Midbrain (tissue), 1 donor: Measurements from ENCODE around the gene GNPTG.

Experiments used
- DNase-seq: peaks from one replicate; lab custom pipeline; 2025; lab: John Stamatoyannopoulos, UW

Gene GNPTG

GRCh38 chr16:1351582-1352362 is at the start of gene GNPTG, which contains the start of gene TSR3:
Gene GNPTG, plus strand, starts transcription at chr16:1351931. Its CDS starts 35 bp downstream, at chr16:1351966.
Gene TSR3, minus strand, starts transcription at chr16:1351878. Its CDS starts 74 bp downstream, at chr16:1351804.
- peak; percentile 75 for DNase-seq

- no peak for DNase-seq
Observed at GRCh38 chr16:1305823-1306222, 45.9 kb upstream of the GNPTG start.

- no peak for DNase-seq
Observed at GRCh38 chr16:1306334-1306733, 45.4 kb upstream of the GNPTG start.

GRCh38 chr16:1308036-1308976 is 43.4 kb upstream of the GNPTG start:
- no peak for DNase-seq

GRCh38 chr16:1308977-1309885 is 42.5 kb upstream of the GNPTG start, which contains the start of gene UBE2I:
Gene UBE2I, plus strand, starts transcription at chr16:1309636. Its CDS starts 4,395 bp downstream, at chr16:1314031.
- DNase-seq = peak; percentile 99

GRCh38 chr16:1309888-1310831 is 41.6 kb upstream of the GNPTG start:
- DNase-seq = peak; percentile 23

GRCh38 chr16:1310832-1311200 is 40.9 kb upstream of the GNPTG start:
- DNase-seq = no peak

- no peak for DNase-seq
Observed at GRCh38 chr16:1311212-1311737, 40.5 kb upstream of the GNPTG start.

GRCh38 chr16:1311738-1312466 is 39.8 kb upstream of the GNPTG start:
- peak; percentile 2 for DNase-seq

- DNase-seq = no peak
Observed at GRCh38 chr16:1312467-1312816, 39.3 kb upstream of the GNPTG start.

- DNase-seq = no peak
Observed at GRCh38 chr16:1312903-1313302, 38.8 kb upstream of the GNPTG start.

GRCh38 chr16:1313721-1314369 is 37.9 kb upstream of the GNPTG start:
- no peak for DNase-seq

GRCh38 chr16:1314399-1315068 is 37.2 kb upstream of the GNPTG start:
- DNase-seq = no peak

- DNase-seq = no peak
Observed at GRCh38 chr16:1315081-1316032, 36.4 kb upstream of the GNPTG start.

- no peak for DNase-seq
Observed at GRCh38 chr16:1316033-1316405, 35.7 kb upstream of the GNPTG start.

GRCh38 chr16:1317479-1318267 is 34.1 kb upstream of the GNPTG start:
- no peak for DNase-seq

GRCh38 chr16:1318268-1318545 is 33.5 kb upstream of the GNPTG start:
- DNase-seq = no peak
